Coronary artery (tissue), 2 donors: ENCODE results near the gene KCNMB2.

Experiments used
- DNase-seq: peaks from one replicate; pipeline ENCODE4 v3.0.0-alpha.2; 2017; ENCODE audit warnings: low spot score
- H3K27ac ChIP-seq, 2 donors: fragments of 200-600 bp; sonication (generic); one replicate each; pipeline ENCODE4 v1.5.1; 2016 to 2019
- H3K4me3 ChIP-seq: fragments of 200-600 bp; sonication (generic); 2 replicates; pipeline ENCODE4 v1.5.1; 2016; ENCODE audit warnings: mild to moderate bottlenecking, moderate library complexity
- TF ChIP-seq, protein P1 (sequence below): fragments of 200-600 bp; sonication (generic); IDR thresholded peaks from one replicate; pipeline ENCODE4 v1.5.1; 2019; ENCODE audit warnings: antibody characterized with exemption

KCNMB2 gene

GRCh38 chr3:178520451-178520850 lies 15.8 kb upstream of the KCNMB2 start:
- no peak for DNase-seq

GRCh38 chr3:178522200-178523052 lies 13.8 kb upstream of the KCNMB2 start:
- Histone ChIP-seq H3K27ac (no peak overlapping the region), H3K4me3 (no peak overlapping the region)
- DNase-seq, result no peak
- TF ChIP-seq, protein P1, sequence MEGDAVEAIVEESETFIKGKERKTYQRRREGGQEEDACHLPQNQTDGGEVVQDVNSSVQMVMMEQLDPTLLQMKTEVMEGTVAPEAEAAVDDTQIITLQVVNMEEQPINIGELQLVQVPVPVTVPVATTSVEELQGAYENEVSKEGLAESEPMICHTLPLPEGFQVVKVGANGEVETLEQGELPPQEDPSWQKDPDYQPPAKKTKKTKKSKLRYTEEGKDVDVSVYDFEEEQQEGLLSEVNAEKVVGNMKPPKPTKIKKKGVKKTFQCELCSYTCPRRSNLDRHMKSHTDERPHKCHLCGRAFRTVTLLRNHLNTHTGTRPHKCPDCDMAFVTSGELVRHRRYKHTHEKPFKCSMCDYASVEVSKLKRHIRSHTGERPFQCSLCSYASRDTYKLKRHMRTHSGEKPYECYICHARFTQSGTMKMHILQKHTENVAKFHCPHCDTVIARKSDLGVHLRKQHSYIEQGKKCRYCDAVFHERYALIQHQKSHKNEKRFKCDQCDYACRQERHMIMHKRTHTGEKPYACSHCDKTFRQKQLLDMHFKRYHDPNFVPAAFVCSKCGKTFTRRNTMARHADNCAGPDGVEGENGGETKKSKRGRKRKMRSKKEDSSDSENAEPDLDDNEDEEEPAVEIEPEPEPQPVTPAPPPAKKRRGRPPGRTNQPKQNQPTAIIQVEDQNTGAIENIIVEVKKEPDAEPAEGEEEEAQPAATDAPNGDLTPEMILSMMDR, result no peak

More at GRCh38 chr3:178520451-178520850, 15.8 kb upstream of the KCNMB2 start:
- H3K4me3 ChIP-seq, result no peak overlapping the region
- TF ChIP-seq, protein P1, result no peak
- no peak overlapping the region for H3K27ac ChIP-seq

GRCh38 chr3:178525251-178525650 lies 11.0 kb upstream of the KCNMB2 start:
- DNase-seq, result no peak
- TF ChIP-seq, protein P1, result no peak
- H3K4me3 ChIP-seq, result no peak overlapping the region
- no peak overlapping the region for H3K27ac ChIP-seq

DNA sequence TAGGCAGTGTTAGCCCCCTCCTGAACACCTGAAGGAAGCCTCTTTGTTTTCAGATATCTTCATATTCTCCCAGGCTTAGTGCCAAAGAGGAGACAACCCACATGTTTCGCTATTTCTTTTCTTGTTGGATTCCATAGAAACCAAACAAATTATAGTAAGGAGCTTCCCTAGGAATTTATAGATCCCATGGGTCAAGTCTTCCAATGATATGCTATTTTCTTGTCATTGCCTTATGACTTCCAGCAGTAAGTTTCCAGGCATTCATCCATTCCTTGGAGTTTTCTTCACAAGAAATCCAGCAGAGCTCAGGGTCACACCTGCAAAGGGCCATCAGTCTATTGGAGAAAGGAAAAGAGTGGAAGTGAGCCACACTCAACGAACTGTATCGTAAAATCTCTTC lies 9.9 kb upstream of the KCNMB2 start:
- Histone ChIP-seq H3K4me3 (no peak overlapping the region), H3K27ac (no peak overlapping the region)
- TF ChIP-seq, protein P1, result no peak
- no peak for DNase-seq

DNA sequence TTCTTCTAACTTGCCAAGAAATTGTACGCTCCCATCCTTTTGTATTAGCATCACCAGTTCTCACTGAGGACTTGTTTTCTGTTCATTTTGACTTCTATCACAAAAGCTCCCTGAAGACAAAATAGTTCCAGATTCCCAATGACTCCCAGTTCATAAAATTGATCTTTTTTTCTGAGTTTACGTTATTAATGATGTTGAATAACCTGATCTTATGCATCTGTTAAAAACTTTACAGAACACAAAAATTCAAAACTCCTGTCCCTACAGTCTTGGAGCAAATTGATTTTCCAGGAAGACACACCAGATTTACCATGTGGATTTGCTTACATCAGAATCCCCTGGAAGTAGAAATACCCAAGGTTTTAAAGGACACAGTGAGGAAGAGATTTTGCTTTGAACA lies 8.3 kb upstream of the KCNMB2 start:
- no peak overlapping the region for H3K27ac ChIP-seq
- no peak for DNase-seq

DNA sequence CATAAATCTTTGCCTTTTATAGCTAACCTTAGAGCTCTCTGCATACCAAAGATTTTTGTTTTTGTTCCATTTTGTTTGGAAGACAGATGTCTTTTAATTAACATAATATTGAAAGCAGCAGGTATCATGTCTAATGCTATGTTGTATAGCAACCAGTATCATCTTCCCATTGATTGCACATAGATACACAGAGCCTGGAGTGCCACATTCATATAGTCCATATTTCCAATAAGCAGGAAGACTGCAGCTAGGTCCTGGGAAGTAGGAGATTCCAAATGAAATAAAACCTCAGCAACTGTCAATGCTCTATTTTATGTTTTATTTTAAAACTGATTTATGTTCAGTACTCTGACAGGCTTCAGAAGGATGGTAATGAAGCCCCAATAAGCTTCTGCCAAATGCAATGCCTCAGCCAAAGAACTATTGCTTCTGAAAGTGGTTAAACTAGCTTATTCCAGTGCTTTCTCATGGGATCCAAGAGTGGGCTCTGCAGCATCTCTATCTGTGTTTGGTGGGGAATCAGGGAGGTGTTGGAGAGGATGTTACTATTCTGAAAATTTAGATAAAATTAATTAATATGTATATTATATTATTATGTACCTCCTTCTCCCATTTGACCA lies 6.5 kb upstream of the KCNMB2 start:
- TF ChIP-seq, protein P1, result no peak
- DNase-seq, result no peak
- Histone ChIP-seq H3K4me3 (no peak overlapping the region), H3K27ac (no peak overlapping the region)

More for the DNA sequence above, 8.3 kb upstream of the KCNMB2 start:
- TF ChIP-seq, protein P1, result no peak
- no peak overlapping the region for H3K4me3 ChIP-seq
